MM.1S (cell line): ENCODE results near the gene NKRF.

Experiments
- DNase-seq: peaks from one replicate; pipeline ENCODE4 v3.0.0-alpha.2; 2015
- H2AFZ ChIP-seq: fragments of 300-600 bp; sonication (generic); 2 replicates; pipeline ENCODE4 v1.6.0; 2016; ENCODE audit warnings: antibody characterized with exemption, low read length
- H3F3A ChIP-seq: fragments of 300-600 bp; sonication (generic); 2 replicates; pipeline ENCODE4 v1.6.1; 2016; ENCODE audit warnings: mild to moderate bottlenecking, antibody characterized with exemption, low read length, moderate library complexity, mixed read lengths; ENCODE audit not compliant: insufficient read depth
- H3K27ac ChIP-seq: fragments of 300-600 bp; sonication (generic); 2 replicates; pipeline ENCODE4 v1.5.1; 2016; ENCODE audit warnings: mild to moderate bottlenecking, low read length
- H3K27me3 ChIP-seq: fragments of 300-600 bp; sonication (generic); replicated peaks from 2 replicates; pipeline ENCODE4 v1.6.0; 2016; ENCODE audit warnings: low read length; ENCODE audit not compliant: insufficient read depth
- H3K36me3 ChIP-seq: fragments of 300-600 bp; sonication (generic); replicated peaks from 2 replicates; pipeline ENCODE4 v1.6.1; 2016; ENCODE audit warnings: mild to moderate bottlenecking, low read length, mixed read lengths; ENCODE audit not compliant: insufficient read depth
- H3K4me1 ChIP-seq: fragments of 300-600 bp; sonication (generic); 2 replicates; pipeline ENCODE4 v1.6.1; 2016; ENCODE audit warnings: low read length, mixed read lengths
- H3K4me2 ChIP-seq: fragments of 300-600 bp; sonication (generic); 2 replicates; pipeline ENCODE4 v1.6.0; 2016; ENCODE audit warnings: low read depth, low read length
- H3K4me3 ChIP-seq: fragments of 300-600 bp; sonication (generic); 2 replicates; pipeline ENCODE4 v1.5.1; 2016; ENCODE audit warnings: low read length, mixed read lengths
- H3K79me2 ChIP-seq: fragments of 300-600 bp; sonication (generic); 2 replicates; pipeline ENCODE4 v1.6.1; 2016; ENCODE audit warnings: mixed run types, low read length, mixed read lengths
- H3K9ac ChIP-seq: fragments of 300-600 bp; sonication (generic); 2 replicates; pipeline ENCODE4 v1.6.1; 2016; ENCODE audit warnings: low read length, mixed read lengths
- H3K9me2 ChIP-seq: fragments of 300-600 bp; sonication (generic); replicated peaks from 2 replicates; pipeline ENCODE4 v1.6.1; 2016; ENCODE audit warnings: mild to moderate bottlenecking, low read length, mixed read lengths; ENCODE audit not compliant: insufficient read depth
- H3K9me3 ChIP-seq: fragments of 300-600 bp; sonication (generic); replicated peaks from 2 replicates; pipeline ENCODE4 v1.6.1; 2016; ENCODE audit warnings: mild to moderate bottlenecking, low read length, mixed read lengths; ENCODE audit not compliant: insufficient read depth
- H4K20me1 ChIP-seq: fragments of 300-600 bp; sonication (generic); 2 replicates; pipeline ENCODE4 v1.6.1; 2016; ENCODE audit warnings: mild to moderate bottlenecking, low read length, moderate library complexity, mixed read lengths; ENCODE audit not compliant: insufficient read depth
- CTCF ChIP-seq: fragments of 300-600 bp; sonication (generic); IDR thresholded peaks from 2 replicates; pipeline ENCODE4 v1.5.1; 2016; ENCODE audit warnings: antibody characterized with exemption, low read length, mixed read lengths
- EZH2 ChIP-seq: fragments of 300-600 bp; sonication (generic); optimal IDR thresholded peaks from 2 replicates; pipeline ENCODE3; 2017; ENCODE audit warnings: low read depth, mild to moderate bottlenecking, antibody characterized with exemption, low read length, mixed read lengths
- EZH2phosphoT487 ChIP-seq: fragments of 300-600 bp; sonication (generic); IDR thresholded peaks from 2 replicates; pipeline ENCODE4 v1.6.1; 2018; ENCODE audit warnings: antibody characterized with exemption, low read length

Gene NKRF

DNA sequence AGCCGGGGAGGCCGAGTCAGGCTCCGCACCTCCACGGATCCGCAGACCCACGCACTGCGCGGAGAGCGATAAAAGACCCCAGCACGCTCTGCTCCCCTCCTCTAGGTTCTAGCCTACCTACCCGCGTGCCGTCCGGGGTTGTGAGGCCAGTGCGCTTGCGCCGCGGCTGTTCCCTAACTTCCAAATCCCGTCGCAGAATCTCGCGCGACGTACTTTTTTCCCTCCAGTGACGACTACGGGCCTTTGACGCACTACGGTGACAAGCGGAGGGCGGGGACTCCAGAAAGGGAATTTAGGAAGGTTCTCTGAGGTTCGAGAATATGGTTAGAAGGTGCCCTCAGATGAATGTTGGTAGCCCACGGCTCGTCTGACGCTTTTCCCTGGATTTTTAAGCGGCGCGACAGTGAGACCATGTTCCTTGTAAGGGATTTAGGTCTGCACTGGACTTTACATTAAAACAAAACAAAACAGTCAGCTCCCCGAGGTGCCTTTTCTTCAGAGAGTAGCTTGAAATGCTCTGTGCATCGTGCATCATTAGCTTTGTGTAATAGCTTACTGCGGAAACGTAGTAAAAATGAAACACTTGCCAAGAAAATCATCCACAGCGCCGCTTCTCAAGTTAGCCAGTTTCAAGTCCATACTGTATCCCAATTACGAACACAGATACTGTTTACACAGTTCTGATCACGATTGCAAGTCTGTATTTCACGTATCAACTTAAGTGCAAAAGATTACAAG, at the start of gene NKRF:
TSS of gene NKRF (minus strand) at position 145 of the 738 bp plus-strand sequence.
- H3K4me1 ChIP-seq, result 0 out of 2 replicates have a peak, but pooled peaks cover 4% of the 10 kb centered on the region
- H3K79me2 ChIP-seq, result peaks cover 47% of the 10 kb centered on the region
- peak; percentile 92 for DNase-seq
- H3K9me3 ChIP-seq, result no peaks in the 10 kb centered on the region
- H2AFZ ChIP-seq, result peak within 1 kb of the TSS; percentile 56
- no peaks in the 10 kb centered on the region for H3K27me3 ChIP-seq
- H3F3A ChIP-seq, result peaks cover 14% of the 10 kb centered on the region
- no peaks in the 10 kb centered on the region; the same call in 1 of the 2 replicates for H4K20me1 ChIP-seq
- peak within 1 kb of the TSS; percentile 91 for H3K4me3 ChIP-seq
- no peaks in the 10 kb centered on the region for H3K9me2 ChIP-seq
- peak within 1 kb of the TSS; percentile 78 for H3K27ac ChIP-seq
- no peaks in the 10 kb centered on the region for H3K36me3 ChIP-seq
- no peak for TF ChIP-seq EZH2phosphoT487
- TF ChIP-seq CTCF, result no peak
- no peak for TF ChIP-seq EZH2
- H3K9ac ChIP-seq, result peak within 1 kb of the TSS; percentile 96
- peak within 1 kb of the TSS; percentile 81 for H3K4me2 ChIP-seq

DNA sequence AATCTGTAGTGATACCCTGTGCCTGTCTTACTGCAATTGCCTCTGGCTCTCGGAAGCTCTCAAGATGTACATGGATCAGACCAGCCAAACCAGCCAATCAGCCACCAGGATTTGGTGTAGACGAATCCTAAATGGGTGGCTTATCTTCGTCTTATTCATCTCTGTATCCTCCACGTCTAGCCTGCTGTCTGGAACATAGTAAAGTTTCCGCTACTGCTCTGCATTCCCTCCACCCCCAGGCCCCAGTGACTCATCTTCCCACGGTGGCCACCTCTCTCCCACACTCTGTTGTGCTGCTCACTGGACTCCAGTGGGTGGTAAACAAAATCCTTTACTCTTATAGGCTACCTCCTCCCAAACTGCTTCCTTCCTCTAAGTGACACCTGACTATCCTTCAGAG, 48.9 kb upstream of the NKRF start:
- TF ChIP-seq CTCF (no peak), EZH2phosphoT487 (no peak), EZH2 (no peak)
- no peak for DNase-seq
- peaks cover 85% of the 10 kb centered on the region for H3K79me2 ChIP-seq
- H3K9ac ChIP-seq, result no peak overlapping the region
- peaks cover 7% of the 10 kb centered on the region; the same call in 1 of the 2 replicates for H3K36me3 ChIP-seq
- no peaks in the 10 kb centered on the region for H4K20me1 ChIP-seq
- no peak overlapping the region for H2AFZ ChIP-seq
- H3K9me3 ChIP-seq, result no peaks in the 10 kb centered on the region
- H3K4me2 ChIP-seq, result no peak overlapping the region
- peaks cover 11% of the 10 kb centered on the region for H3K4me1 ChIP-seq
- H3K4me3 ChIP-seq, result no peak overlapping the region
- peaks cover 9% of the 10 kb centered on the region for H3F3A ChIP-seq
- H3K27ac ChIP-seq, result no peak overlapping the region
- no peaks in the 10 kb centered on the region for H3K9me2 ChIP-seq
- no peaks in the 10 kb centered on the region for H3K27me3 ChIP-seq

- Histone ChIP-seq H3K9me3 (no peaks in the 10 kb centered on the region), H3K4me1 (peaks cover 16% of the 10 kb centered on the region), H3K27ac (no peak overlapping the region), H3F3A (peaks cover 19% of the 10 kb centered on the region), H3K27me3 (no peaks in the 10 kb centered on the region), H3K36me3 (peaks cover 10% of the 10 kb centered on the region; the same call in 1 of the 2 replicates), H3K4me3 (no peak overlapping the region), H3K9me2 (no peaks in the 10 kb centered on the region), H2AFZ (no peak overlapping the region), H3K9ac (no peak overlapping the region), H3K79me2 (peaks cover 81% of the 10 kb centered on the region), H3K4me2 (no peak overlapping the region), H4K20me1 (no peaks in the 10 kb centered on the region)
- no peak for DNase-seq
- no peak for TF ChIP-seq CTCF
Measured at GRCh38 chrX:119654112-119654531, 47.9 kb upstream of the NKRF start.
